ENCODE measurements around the gene HMCN2.
"Not testable (repeated sequence)": the region's sequence is repeated elsewhere in the genome, so short reads cannot be mapped to it uniquely, and the experiment has no call there.

HMCN2 gene

DNA sequence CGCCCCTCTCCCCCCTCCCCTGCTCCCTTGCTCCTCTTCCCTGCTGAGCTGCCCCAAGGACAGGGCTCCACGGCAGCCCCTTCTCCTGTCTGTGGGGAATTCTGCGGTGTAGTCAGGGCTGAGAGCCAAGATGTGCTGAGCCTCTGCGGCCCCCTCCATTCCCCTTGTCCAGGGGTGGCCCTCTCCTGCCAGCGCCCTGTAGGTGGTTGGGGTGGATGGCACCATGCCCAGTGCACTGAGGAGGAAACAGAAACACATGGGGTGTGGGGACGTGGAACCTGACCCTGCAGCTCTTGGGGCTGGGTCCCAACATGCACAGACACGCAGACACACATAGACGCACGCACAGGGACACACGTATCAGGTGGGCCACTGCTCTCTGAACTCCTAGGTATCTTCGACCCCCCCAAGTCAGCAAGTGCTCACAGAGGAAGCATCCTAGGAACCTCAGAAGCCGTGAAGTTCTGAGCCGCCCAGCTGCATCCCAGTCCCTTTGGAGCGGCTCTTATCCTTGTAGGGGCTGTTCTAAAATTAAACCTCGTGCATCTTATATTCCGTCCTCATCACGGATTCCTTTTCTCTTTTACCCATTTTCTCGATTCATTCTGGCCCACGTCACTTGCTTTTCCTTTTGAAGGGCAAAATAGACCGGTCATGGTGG lies 64.8 kb downstream of the HMCN2 start:
- DNase-seq (ENCODE audit: low read depth in 2 of 2): no peak

DNA sequence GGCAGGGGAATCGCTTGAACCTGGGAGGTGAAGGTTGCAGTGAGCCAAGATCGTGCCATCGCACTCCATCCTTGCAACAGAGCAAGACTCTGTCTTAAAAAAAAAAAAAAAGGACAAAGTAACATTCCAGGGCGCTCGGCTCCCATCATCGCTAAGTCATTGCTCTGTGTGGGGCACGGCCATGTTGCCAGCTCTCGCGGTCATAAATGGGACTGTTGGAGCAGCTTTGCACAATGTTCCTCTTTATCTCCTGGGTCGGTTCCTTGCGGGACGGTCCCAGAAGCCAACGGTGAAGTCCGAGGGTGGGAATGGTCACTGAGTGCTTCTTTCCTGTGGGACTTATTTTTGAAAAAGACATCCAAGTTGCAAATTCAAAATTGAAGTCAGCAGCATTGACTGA lies 65.5 kb downstream of the HMCN2 start:
- DNase-seq (ENCODE audit: low read depth in 2 of 2): no peak

- DNase-seq (ENCODE audit: low read depth in 2 of 2): no peak
Measured at GRCh38 chr9:130331573-130331972, 66.0 kb downstream of the HMCN2 start.

GRCh38 chr9:130332384-130332926 lies 66.9 kb downstream of the HMCN2 start:
- DNase-seq (ENCODE audit: low read depth in 2 of 2): no peak

- DNase-seq (ENCODE audit: low read depth in 2 of 2): no peak
Measured at GRCh38 chr9:130333041-130333711, 67.6 kb downstream of the HMCN2 start.

- no peak for DNase-seq (ENCODE audit: low read depth in 2 of 2)
Measured at GRCh38 chr9:130333712-130334062, 68.1 kb downstream of the HMCN2 start.

DNA sequence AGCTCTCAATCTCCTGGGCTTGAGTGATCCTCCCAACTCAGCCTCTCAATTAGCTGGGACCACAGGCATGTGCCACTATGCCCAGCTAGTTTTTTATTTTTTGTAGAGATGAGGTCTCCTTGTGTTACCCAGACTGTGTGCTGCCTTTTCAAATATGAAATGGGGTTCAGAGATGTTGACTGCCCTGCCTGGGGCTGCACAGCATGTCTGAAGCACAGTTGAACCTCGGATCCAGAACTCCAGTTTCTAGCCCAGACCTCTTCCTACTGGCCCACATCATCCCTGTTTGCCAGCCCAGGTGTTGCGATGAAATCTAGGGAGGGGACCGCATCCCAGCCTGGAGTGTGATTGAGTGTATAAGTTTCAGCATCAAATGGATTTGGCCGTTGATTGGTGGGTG lies 69.4 kb downstream of the HMCN2 start:
- DNase-seq (ENCODE audit: low read depth in 2 of 2): no peak

DNA sequence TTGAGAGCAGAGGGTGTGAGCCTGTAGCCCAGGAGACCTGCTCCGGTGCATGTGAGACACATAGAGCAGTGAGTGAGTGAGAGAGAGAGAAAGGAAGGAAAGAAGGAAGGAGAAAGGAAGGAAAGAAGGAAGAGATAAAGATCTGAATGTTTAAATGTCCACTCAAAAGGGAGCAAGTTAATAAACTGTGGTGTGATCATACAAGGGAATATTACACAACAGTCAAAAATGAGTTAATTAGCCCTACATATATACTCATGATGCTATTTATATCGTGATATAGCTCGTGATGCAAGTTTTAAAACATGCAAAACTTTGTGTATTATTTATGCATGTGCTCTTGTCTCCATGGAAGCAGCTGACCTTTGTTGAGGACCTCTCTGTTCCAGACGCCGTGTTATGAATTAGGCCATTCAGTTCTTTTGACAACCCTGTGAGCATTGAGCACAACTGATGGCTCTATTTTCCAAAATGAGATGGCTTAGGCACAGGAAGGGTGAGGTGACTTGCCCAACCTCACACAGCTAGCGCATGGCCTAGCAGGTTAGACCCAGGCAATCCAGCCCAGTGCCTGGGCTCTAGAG lies 70.6 kb downstream of the HMCN2 start:
- DNase-seq (ENCODE audit: low read depth in 2 of 2): no peak

DNA sequence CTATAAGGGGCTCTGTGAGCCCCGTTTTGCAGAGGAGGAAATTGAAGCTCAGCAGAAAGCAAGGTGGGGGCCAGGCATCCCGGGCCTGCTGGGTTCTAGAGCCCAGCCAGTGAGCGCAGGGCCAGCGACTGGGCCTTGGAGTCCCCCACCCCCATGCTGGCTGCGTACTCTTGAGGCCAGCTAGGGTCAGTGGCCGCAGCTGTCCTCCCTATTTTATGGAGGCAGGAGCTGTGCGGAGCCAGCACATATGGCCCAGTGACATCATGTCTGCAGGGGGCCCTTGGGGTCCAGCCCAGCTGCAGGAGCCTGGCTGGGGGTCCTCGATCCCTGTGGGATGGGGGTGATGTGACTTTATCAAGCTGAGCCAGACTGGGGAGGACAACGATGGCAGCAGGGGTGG lies 71.3 kb downstream of the HMCN2 start:
- DNase-seq (ENCODE audit: low read depth in 2 of 2): no peak

DNA sequence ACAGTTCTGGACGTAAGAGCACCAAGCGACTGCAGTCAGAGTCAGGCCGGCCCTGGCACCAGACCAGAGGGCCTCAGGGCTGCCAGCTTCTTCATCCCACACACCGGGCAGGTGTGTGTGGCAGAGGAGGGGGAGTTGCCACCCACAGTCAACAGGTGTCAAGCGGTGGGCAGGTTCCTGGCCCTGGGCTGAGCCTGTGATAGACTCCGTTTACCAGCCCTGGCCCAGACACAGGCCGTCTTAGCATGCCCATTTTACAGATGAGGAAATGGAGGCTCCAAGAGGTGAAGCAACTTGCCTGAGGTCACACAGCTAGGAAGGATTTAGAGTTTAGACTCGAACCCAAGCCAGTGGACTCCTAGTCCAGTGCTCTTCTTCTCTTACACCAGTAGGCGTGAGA lies 71.8 kb downstream of the HMCN2 start:
- DNase-seq (ENCODE audit: low read depth in 2 of 2): no peak

DNA sequence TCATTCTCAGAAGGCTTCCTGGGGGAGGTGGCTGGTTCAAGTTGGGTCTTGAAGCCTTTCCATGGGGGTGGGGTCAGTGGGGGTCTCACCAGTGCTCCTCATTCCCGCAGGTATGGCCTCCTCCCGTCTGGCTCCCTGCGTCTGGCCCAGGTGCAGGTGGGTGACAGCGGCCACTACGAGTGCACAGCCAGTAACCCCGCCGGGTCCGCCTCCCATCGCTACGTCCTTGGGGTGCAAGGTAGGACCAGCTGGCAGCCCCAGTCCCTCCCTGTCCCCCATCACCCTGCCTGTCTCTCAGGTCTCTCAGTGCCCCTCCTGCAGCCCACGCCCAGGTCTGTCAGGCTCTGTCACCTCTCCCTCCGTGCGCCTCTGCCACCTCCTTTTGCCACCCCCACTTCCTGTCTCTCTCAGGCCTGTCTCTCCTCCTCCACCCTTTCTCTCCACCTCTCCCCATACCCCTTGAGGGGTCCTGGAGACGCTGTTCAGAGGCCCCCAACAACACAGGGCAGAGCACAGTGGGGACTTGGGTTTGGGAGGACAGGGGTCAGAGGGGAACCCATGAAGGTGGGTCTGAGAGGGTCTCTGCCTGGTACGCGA lies 72.3 kb downstream of the HMCN2 start:
- DNase-seq (ENCODE audit: low read depth in 2 of 2): no peak

DNA sequence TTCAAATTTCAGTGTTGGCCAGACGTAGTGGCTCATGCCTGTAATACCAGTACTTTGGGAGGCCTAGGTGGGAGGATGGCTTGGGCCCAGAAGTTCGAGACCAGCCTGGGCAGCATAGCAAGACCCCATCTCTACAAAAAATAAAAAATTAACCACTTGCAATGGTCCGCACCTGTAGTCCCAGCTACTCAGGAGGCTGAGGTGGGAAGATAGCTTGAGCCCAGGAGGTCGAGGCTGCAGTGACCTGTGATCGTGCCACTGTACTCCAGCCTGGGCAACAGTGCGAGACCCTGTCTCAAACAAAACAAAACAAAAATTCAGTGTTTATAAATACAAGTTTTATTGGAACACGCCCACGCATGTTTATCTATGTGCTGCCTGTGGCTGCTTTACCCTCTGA lies 73.3 kb downstream of the HMCN2 start:
- DNase-seq (ENCODE audit: low read depth in 2 of 2): not testable (repeated sequence)

- DNase-seq (ENCODE audit: low read depth in 2 of 2): no peak
Measured at GRCh38 chr9:130339306-130339705, 73.7 kb downstream of the HMCN2 start.

DNA sequence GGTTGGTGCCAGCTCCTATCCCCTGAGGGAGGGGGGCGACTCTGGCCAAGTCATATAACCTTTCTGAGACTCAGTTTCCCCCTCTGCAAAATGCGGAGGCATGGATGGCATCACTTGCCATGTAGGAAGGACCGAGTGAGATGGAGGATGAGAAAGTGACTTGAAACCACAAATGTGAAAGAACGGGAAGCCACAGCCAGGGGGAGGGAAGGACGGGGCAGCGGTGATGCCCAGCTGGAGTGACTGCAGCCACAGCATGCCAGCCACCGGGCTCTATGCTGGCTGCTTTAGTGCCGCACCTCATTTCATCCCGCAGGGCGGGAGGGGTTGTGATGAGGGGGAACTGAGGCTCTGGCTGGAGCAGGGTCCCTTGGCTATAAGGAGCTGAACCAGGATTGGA lies 74.5 kb downstream of the HMCN2 start:
- DNase-seq (ENCODE audit: low read depth in 2 of 2): no peak

DNA sequence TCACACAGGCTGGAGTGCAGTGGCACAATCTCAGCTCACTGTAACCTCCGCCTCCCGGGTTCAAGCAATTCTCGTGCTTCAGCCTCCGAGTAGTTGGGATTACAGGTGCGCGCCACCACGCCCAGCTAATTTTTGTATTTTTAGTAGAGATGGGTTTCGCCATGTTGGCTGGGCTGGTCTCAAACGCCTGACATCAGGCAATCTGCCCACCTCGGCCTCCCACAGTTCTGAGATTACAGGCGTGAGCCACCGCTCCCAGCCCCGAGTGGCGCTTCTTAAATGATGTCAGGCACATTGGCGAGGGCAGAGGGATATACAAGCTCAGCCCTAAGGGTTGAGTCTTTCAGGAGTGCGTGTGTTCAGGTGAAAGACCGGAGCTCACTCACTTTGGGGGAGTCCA lies 75.0 kb downstream of the HMCN2 start:
- DNase-seq (ENCODE audit: low read depth in 2 of 2): not testable (repeated sequence)

- DNase-seq (ENCODE audit: low read depth in 2 of 2): no peak
Measured at GRCh38 chr9:130341128-130341527, 75.6 kb downstream of the HMCN2 start.

DNA sequence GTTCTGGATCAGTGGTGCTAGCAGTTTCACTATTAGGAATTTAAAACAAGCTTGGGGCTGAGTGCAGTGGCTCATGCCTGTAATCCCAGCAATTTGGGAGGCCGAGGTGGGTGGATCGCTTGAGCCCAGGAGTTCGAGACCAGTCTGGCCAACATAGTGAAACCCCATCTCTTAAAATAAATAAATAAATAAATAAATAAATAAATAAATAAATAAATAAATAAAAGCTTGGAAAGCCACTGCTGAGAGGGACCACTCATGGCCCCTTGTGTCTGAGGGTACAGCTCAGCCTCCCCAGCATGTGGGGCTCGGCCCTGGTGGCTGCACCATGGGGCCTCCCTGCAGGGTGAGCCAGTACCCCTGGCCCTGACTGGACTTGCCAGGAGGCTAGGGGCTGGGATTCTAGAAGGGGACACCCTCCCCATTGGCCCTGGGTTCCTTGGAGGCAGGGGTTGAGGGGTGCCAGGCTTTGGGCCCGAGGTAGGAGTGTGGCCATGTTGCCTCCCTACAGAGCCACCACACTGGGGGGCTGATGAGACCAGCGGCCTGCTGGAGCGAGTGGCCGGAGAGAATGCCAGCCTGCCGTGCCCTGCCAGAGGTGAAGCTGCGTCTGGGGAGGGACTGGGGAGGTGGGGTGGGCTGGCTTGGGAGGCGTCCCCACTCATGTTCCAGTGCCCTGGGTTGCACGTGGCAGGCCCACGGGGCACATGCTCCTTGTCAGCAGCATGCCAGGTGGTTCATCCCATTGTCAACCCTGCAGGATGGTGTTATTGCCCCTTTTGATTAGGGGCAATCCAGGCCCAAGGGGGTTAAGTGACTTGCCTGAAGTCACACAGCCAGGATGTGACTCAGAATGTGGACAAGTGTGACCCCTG lies 76.5 kb downstream of the HMCN2 start:
- DNase-seq (ENCODE audit: low read depth in 2 of 2): no peak

GRCh38 chr9:130342714-130343085 lies 77.1 kb downstream of the HMCN2 start:
- DNase-seq (ENCODE audit: low read depth in 2 of 2): no peak

DNA sequence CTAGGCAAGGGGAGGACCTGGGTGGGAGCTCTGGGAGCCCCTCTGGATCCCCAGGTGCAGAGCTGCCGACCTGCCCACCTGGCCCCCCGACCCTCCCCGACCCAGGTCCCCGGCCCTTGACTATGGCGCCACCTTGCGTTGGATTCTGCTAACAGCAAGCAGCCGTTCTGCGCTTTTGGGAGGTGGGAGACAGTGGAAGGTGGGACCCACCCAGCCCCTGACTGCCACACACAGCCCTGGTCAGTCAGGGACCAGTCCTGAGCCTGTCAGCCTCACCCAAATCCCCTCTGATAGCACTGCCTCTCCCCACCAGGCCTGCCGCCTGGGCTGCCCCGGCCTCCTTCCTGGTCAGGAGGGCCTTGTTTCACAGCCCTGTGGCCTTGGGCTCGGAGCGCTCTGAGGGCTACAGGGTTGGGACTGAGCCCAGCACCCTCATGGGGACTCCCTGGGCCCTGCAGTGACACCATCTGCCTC lies 77.9 kb downstream of the HMCN2 start:
- no peak for DNase-seq (ENCODE audit: low read depth in 2 of 2)

GRCh38 chr9:130344366-130344765 lies 78.8 kb downstream of the HMCN2 start:
- DNase-seq (ENCODE audit: low read depth in 2 of 2): no peak

DNA sequence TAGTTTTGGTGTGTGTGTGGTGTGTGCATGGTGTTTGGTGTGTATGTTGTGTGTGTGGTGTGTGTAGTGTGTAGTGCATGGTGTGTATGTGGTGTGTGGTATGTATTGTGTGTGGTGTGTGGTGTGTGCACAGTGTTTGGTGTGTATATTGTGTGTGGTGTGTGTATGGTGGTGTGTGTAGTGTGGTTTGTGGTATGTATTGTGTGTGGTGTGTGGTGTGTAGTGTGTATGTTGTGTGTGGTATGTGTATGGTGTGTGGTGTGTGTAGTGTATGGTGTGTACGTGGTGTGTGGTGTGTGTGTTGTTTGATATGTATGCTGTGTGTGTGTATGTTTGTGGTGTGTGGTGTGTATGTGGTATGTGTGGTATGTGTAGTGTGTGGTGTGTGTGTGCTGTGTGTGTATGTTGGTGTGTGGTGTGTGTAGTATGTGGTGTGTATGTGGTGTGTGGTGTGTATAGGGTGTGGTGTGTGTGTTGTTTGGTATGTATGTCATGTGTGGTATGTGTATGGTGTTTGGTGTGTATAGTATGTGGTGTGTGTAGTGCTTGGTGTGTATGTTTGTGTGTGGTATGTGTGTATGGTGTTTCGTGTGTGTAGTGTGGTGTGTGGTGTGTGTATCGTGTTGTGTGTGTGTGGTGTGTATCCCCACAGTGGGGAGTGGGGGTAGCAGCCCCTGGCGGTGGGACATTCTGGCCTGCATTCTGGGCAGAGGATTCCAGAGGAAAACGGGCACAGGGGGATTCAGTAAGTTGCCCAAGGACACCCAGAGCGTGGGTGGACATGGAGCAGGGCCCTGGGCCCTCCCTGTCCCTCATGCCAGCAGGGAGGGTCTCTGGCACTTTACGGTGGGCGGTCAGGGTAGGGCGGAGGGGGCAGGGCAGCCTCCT lies 79.7 kb downstream of the HMCN2 start:
- no peak for DNase-seq (ENCODE audit: low read depth in 2 of 2)

Measured in stimulated activated CD8-positive, alpha-beta memory T cell treated with anti-CD3 and anti-CD28 coated beads, Interleukin-7, amount 100 ng/mL, for 1 hour (primary cell).